CD4-positive, alpha-beta T cell treated with Interleukin-10 for 1 hour (primary cell): ENCODE measurements around the gene FUCA1.
A peak's percentile ranks its signal among the peaks of the same experiment; 100 is the strongest.
"Not testable (repeated sequence)": the region's sequence is repeated elsewhere in the genome, so short reads cannot be mapped to it uniquely, and the experiment has no call there.

Source experiments
- DNase-seq: peaks from one replicate; pipeline ENCODE4 v3.0.0-alpha.2; 2020

Gene FUCA1

DNA sequence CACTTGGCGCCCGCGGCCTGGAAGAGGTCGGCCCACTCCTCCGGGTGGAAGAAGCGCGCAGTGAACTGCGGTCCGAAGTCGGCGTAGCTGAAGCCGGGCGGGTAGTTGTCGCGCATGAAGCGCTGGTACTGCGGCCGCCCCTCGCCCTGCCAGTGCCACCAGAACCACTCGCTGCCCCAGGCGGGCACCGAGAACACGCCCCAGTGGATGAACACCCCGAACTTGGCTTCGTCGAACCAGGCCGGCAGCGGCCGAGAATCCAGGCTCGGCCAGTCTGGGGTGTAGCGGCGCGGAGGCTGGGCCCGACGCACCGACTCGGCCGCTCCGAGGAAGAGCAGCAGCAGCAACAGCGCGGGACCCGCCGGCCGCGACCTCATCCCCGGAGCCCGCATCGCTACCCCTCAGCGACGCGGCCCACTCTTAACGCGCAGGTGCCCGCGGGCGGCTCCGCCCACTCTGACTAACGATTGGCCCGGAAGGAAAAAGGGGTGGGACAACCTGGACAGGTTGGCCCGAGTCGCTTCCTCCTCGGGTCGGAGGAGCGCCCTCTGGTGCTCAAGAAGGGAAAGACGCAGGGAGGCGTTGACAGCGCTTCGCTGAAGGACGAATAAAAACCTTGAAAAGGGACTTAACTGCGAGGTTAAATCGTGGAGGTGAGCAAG, at the start of gene FUCA1:
TSS of gene FUCA1 (minus strand) at position 396 of the 662 bp plus-strand sequence. CDS start at position 392, 4 bp downstream.
- peak; percentile 98 for DNase-seq

GRCh38 chr1:23916209-23917131, 48.4 kb upstream of the FUCA1 start:
- peak; percentile 70 for DNase-seq

DNA sequence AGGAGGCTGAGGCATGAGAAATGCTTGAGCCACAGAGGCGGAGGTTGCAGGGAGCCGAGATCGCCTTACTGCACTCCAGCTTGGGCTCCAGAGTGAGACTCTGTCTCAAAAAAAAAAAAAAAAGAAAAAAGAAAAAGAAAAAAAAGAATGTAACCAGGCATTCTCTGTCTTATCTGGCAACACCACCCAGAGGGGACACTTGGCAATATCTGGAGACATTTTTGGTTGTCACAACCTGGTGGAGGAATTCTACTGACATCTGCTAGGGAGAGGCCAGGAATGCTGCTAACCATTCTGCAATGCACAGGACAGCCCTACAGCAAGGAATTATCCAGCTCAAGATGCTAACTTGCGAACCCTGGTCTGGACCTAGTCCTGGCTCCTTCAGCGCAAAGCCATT, 47.4 kb upstream of the FUCA1 start:
- no peak for DNase-seq

DNA sequence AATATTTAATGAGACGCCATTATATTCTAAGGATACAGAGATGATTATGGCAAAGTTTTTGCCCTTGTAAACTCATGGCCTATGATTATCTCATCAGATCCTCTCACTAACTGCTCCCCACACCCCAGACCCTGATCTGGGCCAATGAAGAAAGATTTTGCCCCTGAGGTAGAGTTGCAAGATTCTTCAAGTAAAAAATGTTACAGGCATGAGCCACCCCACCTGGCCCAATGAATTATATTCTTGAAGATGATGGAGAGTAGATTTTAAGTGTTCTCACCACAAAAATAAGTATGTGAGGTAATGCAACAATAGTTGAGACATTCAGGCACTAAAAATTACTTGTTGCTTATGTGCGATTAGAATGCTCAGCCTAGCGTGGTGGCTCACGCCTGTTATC, 46.8 kb upstream of the FUCA1 start:
- no peak for DNase-seq

- peak; percentile 37 for DNase-seq
Measured at GRCh38 chr1:23913212-23913880, 45.3 kb upstream of the FUCA1 start, which contains the start of gene CNR2. CNR2 (minus strand) TSS chr1:23913362; CDS start chr1:23875617, 37,745 bp downstream.

- no peak for DNase-seq
Measured at GRCh38 chr1:23911921-23912320, 43.8 kb upstream of the FUCA1 start.

GRCh38 chr1:23910553-23911246, 42.6 kb upstream of the FUCA1 start:
- peak; percentile 24 for DNase-seq

- DNase-seq: no peak
Measured at GRCh38 chr1:23910144-23910543, 42.1 kb upstream of the FUCA1 start.

DNA sequence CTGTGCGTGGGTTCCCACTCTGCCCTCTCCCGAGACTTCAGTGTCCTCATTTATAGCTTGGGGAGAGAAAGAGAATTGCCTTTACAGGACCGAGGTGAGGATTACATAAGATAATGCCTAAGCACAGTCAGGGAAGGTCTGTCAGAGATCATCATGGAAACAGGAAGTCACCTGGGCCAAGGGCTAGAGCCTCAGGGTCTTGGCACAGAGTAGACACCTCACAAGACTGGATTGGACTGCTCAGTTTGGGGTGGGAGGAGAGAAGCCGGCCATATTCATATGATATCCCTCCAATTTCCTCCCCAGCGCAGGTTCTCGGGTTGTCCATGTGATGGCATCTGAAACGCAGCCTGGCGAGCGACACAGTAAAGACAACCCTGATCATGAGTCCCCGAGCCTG, 41.3 kb upstream of the FUCA1 start:
- DNase-seq: peak; percentile 21

DNA sequence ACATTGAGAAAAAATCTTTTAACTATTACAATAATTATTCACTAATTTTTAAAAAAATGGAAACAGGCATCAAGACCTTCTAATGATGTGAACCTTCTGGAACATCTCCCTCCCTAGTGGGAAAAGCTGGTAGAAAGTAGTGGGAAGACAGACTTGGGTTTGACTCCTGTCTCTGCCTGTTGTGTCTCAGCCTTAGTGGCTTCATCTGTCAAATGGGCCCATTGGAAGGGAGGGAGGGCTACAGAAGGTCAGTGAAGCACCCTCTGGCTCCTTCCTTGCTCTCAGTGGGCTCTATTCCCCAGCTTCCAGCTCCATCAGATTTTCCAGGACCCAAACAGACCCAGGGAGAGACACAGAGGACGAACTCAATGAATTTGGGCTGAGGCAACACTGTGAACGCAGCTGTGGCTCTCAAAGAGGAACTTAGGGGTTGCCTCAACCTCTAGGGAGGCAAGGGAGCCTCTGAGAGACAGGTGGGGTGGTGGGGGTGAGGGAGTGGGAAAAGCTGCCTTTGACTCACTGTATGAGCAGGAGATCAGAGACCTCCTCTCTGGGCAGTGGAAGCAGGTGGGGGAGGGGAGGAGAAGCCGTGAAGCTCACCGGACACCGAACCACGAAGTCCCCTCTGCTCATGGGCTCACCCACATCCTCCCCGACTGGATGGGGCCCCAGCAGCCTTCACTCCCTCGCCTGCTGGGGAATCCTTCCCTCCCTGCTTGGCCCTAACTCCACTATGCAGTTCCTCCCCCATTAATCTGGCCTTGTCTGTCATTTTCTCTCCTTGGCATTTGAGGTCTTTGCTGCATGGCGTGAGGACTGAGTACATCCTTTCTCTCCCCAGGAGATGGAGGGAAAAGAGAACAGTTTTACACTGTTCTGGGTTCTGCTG, 40.6 kb upstream of the FUCA1 start:
- peak; percentile 29 for DNase-seq

DNA sequence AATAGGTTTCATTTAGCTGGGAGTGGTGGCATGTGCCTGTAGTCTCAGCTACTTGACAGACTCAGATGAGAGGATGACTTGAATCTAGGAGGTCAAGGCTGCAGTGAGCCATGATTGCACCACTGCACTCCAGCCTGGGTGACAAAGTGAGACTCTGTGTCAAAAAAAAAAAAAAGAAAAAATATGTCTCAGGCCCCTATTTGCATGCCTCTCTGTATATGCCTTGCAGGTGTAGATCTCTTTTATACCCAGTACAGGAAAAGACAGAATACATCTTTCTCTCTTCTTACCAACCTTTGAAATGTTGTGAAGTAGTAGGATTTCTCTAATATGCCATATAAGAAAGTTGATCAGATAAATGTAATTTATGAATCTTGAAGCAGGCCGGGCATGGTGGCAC, 38.6 kb upstream of the FUCA1 start:
- DNase-seq: no peak

DNA sequence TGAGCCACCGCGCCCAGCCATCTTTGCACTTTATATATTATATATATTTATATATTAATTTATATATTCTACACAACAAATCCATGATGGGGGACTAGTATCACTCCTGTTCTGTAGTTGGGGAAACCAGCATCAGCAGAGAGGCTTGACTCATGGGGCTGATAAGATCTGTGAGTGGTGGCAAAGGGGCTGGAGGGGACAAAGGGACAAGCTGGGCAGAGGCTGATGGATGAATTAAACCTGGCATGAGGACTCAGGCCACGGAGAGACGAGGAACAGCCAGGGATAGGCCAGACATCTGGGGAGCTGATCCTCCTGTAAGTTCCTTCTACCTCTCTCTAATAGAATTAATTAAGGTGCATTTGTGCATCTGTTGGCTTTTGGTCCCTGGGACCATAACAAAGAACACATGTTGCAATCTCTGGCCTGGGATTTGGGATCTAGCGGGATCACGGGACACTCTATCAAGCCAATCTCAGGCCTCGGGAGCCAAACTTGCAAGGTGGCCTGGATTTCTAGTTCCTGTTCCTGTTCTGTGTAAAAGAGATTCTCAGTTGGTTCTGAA, 37.5 kb upstream of the FUCA1 start:
- DNase-seq: no peak

GRCh38 chr1:23904748-23905357, 36.8 kb upstream of the FUCA1 start:
- no peak for DNase-seq

DNA sequence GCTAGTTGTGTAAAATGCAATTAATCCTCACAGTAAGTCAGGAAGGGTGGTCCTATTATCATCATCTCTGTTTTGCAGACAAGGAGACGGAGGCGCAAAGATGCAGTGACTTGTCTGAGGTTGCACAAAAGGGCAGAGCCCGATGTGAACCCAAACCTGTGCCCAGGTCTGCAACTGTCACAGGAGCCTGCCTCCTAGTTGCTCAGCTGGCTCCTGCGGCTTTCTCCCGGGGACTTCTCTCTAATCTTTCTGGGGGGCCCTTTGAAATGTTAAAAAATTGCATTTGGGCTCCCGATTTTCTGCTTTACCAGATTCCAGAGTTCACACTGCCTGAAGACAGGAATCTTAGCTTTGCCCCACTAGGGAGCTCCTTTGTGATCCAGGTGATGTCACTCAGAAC, 35.7 kb upstream of the FUCA1 start:
- no peak for DNase-seq

DNA sequence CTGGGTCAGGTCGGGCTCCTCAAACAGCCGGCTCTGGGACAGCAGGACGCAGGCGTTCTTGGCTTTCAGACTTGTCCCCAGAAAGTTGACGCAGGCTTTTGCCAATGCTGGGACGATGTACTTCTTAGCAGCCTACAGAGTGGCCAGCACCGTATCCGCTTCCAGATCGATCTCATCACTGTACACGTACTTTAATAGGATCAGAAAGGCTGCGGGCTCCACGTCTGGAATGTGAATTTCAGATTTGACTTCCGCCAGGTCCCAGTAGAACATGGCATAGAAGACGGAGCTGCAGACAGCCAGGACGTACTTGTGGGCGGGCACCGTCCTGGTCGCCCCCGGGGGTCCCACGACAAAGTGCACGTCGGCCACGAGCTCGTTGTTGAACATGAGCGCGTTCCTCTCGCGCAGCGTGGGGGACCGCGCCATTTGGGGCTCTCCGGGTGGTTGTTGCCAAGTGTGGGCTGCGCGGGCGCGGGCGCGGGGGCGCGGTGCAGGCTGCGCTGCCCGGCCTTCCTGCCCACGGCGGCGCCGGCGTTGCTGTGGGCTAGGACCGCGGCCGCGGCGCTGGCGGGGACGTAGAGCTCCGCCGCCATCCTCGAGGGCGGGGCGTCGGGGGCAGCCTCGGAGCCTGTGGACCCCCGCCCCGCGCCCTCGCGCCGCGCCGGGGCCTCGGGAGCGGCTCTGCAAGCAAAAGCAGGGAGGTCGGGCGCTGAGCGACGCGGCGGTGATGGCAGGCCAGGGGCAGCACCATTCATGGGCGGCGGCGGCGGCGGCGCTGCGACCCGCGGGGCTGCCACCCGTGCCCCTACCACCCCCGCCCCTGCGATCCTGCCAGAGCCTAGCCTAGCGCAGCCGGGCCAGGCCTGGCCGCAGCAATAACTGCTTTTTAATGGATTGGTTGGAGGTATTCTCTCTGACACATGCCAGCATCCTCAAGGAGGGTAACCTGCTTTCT, 34.5 kb upstream of the FUCA1 start:
- no peak for DNase-seq

GRCh38 chr1:23900017-23900416, 31.9 kb upstream of the FUCA1 start:
- not testable (repeated sequence) for DNase-seq

DNA sequence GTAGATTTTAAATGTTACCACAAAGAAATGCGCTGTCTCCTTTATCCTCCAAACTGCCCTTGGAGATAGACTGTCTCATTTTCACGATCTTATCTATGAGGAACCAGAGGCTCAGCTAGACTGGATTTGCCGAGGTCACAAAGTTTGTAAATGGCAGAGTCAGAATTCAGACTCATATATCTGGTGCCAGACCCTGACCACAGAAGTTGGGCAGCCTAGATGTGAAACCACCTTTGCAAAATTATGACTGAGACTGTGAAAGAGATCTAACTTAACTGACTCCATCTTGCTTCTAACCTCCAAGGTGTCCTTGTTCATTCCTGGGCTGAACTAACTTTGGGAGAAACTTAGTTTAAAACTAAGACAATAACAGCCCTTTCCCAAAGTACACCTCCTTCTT, 31.0 kb upstream of the FUCA1 start:
- no peak for DNase-seq

DNA sequence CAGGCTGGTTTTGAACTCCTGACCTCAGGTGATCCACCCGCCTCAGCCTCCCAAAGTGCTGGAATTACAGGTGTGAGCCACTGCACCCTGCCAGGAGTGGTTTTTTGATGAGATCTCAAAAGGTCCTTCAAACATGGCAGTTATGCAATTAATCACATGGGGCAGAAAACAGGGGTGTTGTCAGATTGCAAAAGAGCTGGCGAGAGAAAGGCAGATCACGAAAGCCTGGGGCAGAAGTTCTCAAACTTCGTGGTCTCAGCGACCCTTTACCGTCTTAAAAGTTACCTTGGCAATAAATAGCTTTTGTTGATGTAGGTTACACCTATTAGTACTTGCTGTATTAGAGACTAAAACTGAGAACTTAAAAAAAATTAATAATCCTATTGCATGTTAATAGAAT, 29.0 kb upstream of the FUCA1 start:
- no peak for DNase-seq

- no peak for DNase-seq
Measured at GRCh38 chr1:23896491-23896890, 28.4 kb upstream of the FUCA1 start.

GRCh38 chr1:23895993-23896392, 27.9 kb upstream of the FUCA1 start:
- no peak for DNase-seq
